Adipocyte (in vitro differentiated cells): ENCODE measurements around the gene ETFDH.
A peak's percentile ranks its signal among the peaks of the same experiment; 100 is the strongest.
"Not testable (repeated sequence)": the region's sequence is repeated elsewhere in the genome, so short reads cannot be mapped to it uniquely, and the experiment has no call there.

Experiments
- DNase-seq: peaks from one replicate; pipeline ENCODE4 v3.0.0-alpha.2; 2015; ENCODE audit warnings: low read depth
- H3K27me3 ChIP-seq: replicated peaks from 2 replicates; pipeline ENCODE4 v1.7.0; 2013; ENCODE audit warnings: mild to moderate bottlenecking, low read length, moderate library complexity; ENCODE audit not compliant: control insufficient read depth, insufficient read depth
- H3K36me3 ChIP-seq: 2 replicates; pipeline ENCODE4 v1.7.0; 2013; ENCODE audit warnings: low read length, mild to moderate bottlenecking, moderate library complexity; ENCODE audit not compliant: control insufficient read depth, insufficient read depth, severe bottlenecking
- H3K4me1 ChIP-seq: 2 replicates; pipeline ENCODE4 v1.7.0; 2013; ENCODE audit warnings: mild to moderate bottlenecking, low read length, moderate library complexity; ENCODE audit not compliant: control insufficient read depth, insufficient read depth
- H3K4me3 ChIP-seq: 2 replicates; pipeline ENCODE4 v1.7.0; 2013; ENCODE audit warnings: mild to moderate bottlenecking, low read length, moderate library complexity
- H3K9ac ChIP-seq: 2 replicates; pipeline ENCODE4 v1.7.0; 2013; ENCODE audit warnings: mild to moderate bottlenecking, low read length, moderate library complexity
- H3K9me3 ChIP-seq: 2 replicates; pipeline ENCODE4 v1.7.0; 2013; ENCODE audit warnings: mild to moderate bottlenecking, low read length, moderate library complexity; ENCODE audit not compliant: control insufficient read depth

The ETFDH gene

GRCh38 chr4:158724637-158725036 lies 52.5 kb downstream of the ETFDH start:
- Histone ChIP-seq H3K4me1 (peaks cover 17% of the 10 kb centered on the region), H3K9ac (no peak overlapping the region), H3K4me3 (no peak overlapping the region), H3K36me3 (peaks cover 13% of the 10 kb centered on the region), H3K9me3 (no peaks in the 10 kb centered on the region), H3K27me3 (no peaks in the 10 kb centered on the region)
- no peak for DNase-seq

GRCh38 chr4:158726633-158727032 lies 54.5 kb downstream of the ETFDH start:
- no peaks in the 10 kb centered on the region for H3K27me3 ChIP-seq
- DNase-seq: no peak
- peaks cover 10% of the 10 kb centered on the region for H3K4me1 ChIP-seq
- H3K36me3 ChIP-seq: no peaks in the 10 kb centered on the region
- no peak overlapping the region for H3K4me3 ChIP-seq
- no peak overlapping the region for H3K9ac ChIP-seq
- no peaks in the 10 kb centered on the region for H3K9me3 ChIP-seq

- H3K36me3 ChIP-seq: no peaks in the 10 kb centered on the region
- no peak for DNase-seq
- no peak overlapping the region for H3K4me3 ChIP-seq
- no peaks in the 10 kb centered on the region for H3K9me3 ChIP-seq
- H3K9ac ChIP-seq: no peak overlapping the region
- no peaks in the 10 kb centered on the region for H3K27me3 ChIP-seq
- peaks cover 3% of the 10 kb centered on the region for H3K4me1 ChIP-seq
These were observed 56.1 kb downstream of the ETFDH start for GRCh38 chr4:158728236-158728635.

- Histone ChIP-seq H3K9me3 (no peaks in the 10 kb centered on the region), H3K36me3 (no peaks in the 10 kb centered on the region), H3K9ac (peak overlapping the region; percentile 17), H3K4me3 (no peak overlapping the region), H3K4me1 (no peaks in the 10 kb centered on the region), H3K27me3 (no peaks in the 10 kb centered on the region)
- DNase-seq: peak; percentile 84
These were observed 57.8 kb downstream of the ETFDH start for GRCh38 chr4:158729716-158730559.

- no peaks in the 10 kb centered on the region for H3K36me3 ChIP-seq
- no peak overlapping the region for H3K9ac ChIP-seq
- no peaks in the 10 kb centered on the region for H3K4me1 ChIP-seq
- H3K27me3 ChIP-seq: no peaks in the 10 kb centered on the region
- H3K9me3 ChIP-seq: no peaks in the 10 kb centered on the region
- no peak overlapping the region for H3K4me3 ChIP-seq
- no peak for DNase-seq
These were observed 66.8 kb downstream of the ETFDH start for GRCh38 chr4:158738866-158739265.

- H3K4me3 ChIP-seq: no peak overlapping the region
- H3K4me1 ChIP-seq: no peaks in the 10 kb centered on the region
- peaks cover 6% of the 10 kb centered on the region for H3K9me3 ChIP-seq
- no peak overlapping the region for H3K9ac ChIP-seq
- no peak for DNase-seq
- no peaks in the 10 kb centered on the region for H3K27me3 ChIP-seq
- no peaks in the 10 kb centered on the region for H3K36me3 ChIP-seq
These were observed 67.5 kb downstream of the ETFDH start for GRCh38 chr4:158739600-158739999.

- H3K9ac ChIP-seq: no peak overlapping the region
- peaks cover 7% of the 10 kb centered on the region for H3K9me3 ChIP-seq
- H3K4me3 ChIP-seq: no peak overlapping the region
- no peaks in the 10 kb centered on the region for H3K36me3 ChIP-seq
- DNase-seq: no peak
- H3K4me1 ChIP-seq: no peaks in the 10 kb centered on the region
- H3K27me3 ChIP-seq: no peaks in the 10 kb centered on the region
These were observed 69.4 kb downstream of the ETFDH start for GRCh38 chr4:158741326-158742021.

GRCh38 chr4:158746537-158746936 lies 74.4 kb downstream of the ETFDH start:
- not testable (repeated sequence) for DNase-seq, H3K36me3 ChIP-seq, H3K9me3 ChIP-seq, H3K4me1 ChIP-seq, H3K27me3 ChIP-seq, H3K4me3 ChIP-seq, H3K9ac ChIP-seq

GRCh38 chr4:158750379-158750778 lies 78.3 kb downstream of the ETFDH start:
- Histone ChIP-seq H3K4me1 (peaks cover 23% of the 10 kb centered on the region), H3K4me3 (no peak overlapping the region), H3K9ac (no peak overlapping the region), H3K27me3 (no peaks in the 10 kb centered on the region), H3K9me3 (no peaks in the 10 kb centered on the region), H3K36me3 (no peaks in the 10 kb centered on the region)
- DNase-seq: peak; percentile 72

GRCh38 chr4:158754385-158755180 lies 82.5 kb downstream of the ETFDH start:
- Histone ChIP-seq H3K4me1 (peaks cover 35% of the 10 kb centered on the region), H3K9ac (peak overlapping the region; percentile 58), H3K4me3 (no peak overlapping the region), H3K36me3 (no peaks in the 10 kb centered on the region), H3K9me3 (no peaks in the 10 kb centered on the region), H3K27me3 (no peaks in the 10 kb centered on the region)
- DNase-seq: peak; percentile 50

GRCh38 chr4:158755819-158756218 lies 83.7 kb downstream of the ETFDH start:
- H3K36me3 ChIP-seq, DNase-seq, H3K4me3 ChIP-seq, H3K9ac ChIP-seq, H3K9me3 ChIP-seq, H3K27me3 ChIP-seq: not testable (repeated sequence)
- H3K4me1 ChIP-seq: peaks cover 29% of the 10 kb centered on the region
